Forelimb muscle (tissue), 1 donor: ENCODE data around the gene IRAK1. TPM values are rescaled to one million over a fixed set of nuclear protein-coding genes. Genes with fewer than 3 reads are reported as not detected.
"Not testable (repeated sequence)": the region's sequence is repeated elsewhere in the genome, so short reads cannot be mapped to it uniquely, and the experiment has no call there.

Source experiments
- DNase-seq: peaks from one replicate; pipeline ENCODE4 v3.0.0-alpha.2; 2013; ENCODE audit warnings: low read depth
- polyA plus RNA-seq: library from polyadenylated mRNA; unstranded; fragments of 120-200 nt; gene quantifications from one replicate; pipeline ENCODE4 v1.2.1, GENCODE V29; 2013; ENCODE audit not compliant: insufficient read length

IRAK1 gene
- polyA plus RNA-seq, 1 donor = 46.7 TPM

DNA sequence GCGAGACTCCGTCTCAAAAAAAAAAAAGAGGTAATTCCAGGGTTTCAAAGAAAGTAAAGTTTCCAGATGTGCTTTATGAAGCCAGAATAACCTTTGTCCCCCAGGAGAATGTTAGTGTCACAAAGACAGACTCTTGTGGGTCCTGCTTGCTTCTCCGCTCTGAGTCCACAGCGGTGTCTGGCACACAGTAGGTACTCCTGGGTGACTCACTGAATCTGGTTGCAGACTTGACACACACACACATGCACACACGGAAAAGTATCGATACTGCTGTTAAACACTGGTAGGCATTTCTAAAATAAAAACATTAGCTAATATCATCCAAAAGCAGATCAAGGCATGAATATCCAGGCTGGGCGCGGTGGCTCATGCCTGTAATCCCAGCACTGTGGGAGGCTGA, 24.2 kb downstream of the IRAK1 start:
- no peak for DNase-seq

DNA sequence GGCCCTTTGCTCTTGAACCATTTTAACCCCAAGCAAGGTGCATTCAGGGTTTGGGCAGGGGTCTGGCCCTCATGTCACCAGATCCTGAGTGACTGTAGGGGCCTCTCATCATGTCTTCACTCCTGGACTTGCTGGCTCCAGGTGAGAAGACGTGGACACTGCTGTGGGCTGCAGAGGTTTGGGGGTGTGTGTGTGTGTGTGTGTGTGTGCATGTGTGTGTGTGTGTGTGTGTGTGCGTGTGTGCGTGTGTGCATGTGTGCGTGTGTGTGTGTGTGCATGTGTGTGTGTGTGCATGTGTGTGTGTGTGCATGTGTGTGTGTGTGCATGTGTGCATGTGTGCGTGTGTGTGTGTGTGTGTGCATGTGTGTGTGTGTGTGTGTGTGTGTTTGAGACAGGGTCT, 25.3 kb downstream of the IRAK1 start:
- not testable (repeated sequence) for DNase-seq

DNA sequence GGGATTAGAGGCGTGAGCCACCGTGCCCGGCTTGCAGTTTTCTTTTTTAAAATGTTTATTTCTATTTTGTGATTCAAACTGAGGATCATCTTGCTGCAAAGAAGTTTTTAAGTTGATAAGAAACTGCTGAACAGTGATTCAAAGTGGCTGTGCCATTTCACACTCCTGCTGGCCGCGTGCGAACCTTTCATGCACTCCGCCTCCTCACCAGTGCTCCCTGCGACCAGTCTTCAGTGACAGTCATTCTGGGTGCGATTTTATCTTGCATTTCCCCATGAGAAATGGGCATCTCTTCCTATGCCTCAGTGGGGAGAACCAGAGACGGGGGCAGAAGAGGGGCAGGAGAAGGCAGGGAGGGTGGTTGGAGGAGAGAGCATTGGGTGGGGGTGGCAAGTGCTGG, 25.7 kb downstream of the IRAK1 start:
- DNase-seq = no peak

DNA sequence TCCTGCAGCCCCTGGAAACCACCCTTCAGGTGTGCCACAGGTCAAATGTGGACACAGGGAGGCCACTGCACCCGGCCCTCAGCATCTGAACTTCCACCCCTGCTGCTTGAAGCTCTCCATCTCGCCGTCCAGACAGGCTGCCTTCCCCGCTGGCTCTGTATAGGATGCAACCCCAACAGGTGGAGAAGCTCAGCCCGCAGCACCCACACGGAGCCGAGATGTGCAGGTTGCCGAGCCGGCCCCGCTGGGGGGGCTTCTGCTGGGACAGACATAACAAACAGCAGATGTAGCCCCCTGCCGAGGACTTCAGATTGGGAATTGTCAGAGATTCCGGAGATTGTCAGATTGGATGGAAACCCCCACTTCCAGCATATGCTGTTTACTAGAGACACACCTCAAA, 26.6 kb downstream of the IRAK1 start:
- DNase-seq = no peak

DNA sequence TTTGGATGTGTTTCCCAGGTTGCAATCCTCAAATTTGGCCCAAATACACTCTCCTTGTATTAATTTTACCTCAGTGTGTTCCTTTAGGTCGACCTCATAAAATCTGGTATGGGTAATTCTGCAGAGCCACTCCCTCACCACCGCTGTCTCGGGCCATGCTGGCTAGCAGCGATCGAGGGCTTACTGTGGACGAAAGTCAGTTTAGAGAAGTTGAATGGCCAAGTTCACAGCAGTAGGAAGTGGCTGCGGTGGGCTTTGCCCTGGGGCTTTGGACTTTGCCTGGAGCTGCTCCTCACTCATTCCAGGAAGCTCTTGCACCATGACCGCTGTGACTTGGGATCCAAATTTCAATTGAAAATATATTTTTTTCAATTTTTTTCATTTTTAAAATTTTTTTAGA, 27.5 kb downstream of the IRAK1 start:
- no peak for DNase-seq

DNA sequence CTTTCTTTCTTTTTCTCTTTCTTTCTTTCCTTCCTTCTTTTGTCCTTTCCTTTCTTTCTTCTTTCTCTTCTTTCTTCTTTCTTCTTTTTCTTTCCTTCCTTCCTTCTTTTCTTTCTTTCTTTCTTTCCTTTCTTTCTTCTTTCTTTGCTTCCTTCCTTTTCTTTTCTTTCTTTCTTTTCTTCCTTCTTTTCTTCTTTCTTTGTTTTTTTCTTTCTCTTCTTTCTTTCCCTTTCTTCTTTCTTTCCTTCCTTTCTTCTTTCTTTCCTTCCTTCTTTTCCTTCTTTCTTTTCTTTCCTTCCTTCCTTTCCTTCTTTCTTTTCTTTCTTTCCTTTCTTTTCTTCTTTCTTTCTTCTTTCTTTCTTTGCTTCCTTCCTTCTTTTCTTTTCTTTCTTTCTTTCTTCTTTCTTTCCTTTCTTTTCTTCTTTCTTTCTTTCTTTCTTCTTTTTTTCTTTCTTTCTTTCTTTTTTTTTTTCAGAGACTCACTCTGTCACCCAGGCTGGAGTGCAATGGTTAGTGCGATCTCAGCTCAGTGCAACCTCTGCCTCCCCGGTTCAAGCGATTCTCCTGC, 28.6 kb downstream of the IRAK1 start:
- DNase-seq = no peak

DNA sequence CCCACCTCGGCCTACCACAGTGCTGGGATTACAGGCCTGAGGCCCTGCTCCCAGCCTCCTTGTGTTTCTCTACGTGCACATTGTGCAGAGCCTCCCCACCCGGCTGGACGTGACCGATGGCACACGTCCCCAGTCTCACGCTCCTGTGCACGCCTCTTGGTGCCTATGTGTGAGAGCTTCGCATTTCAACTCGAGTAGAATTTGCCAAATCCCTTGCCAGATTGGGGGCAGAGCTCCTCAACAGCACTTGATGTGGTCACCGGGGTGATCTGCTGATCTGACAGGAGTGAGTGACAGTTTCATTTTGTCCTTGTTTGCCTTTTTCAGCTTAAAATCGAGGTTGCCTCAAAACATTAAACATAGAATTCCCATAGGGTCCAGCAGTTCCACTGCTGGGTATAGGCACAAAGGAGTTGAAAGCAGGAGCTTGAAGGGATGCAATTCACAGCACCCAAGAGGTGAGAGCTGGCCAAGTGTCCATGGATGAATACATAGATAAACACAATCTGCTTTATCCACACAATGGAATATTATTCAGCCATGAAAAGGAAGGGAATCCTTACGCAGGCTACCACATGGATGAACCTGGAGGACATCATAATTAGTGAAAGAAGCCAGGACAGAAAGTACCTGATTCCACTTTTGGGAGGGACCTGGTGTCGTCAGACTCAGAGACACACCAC, 29.6 kb downstream of the IRAK1 start:
- DNase-seq = no peak

DNA sequence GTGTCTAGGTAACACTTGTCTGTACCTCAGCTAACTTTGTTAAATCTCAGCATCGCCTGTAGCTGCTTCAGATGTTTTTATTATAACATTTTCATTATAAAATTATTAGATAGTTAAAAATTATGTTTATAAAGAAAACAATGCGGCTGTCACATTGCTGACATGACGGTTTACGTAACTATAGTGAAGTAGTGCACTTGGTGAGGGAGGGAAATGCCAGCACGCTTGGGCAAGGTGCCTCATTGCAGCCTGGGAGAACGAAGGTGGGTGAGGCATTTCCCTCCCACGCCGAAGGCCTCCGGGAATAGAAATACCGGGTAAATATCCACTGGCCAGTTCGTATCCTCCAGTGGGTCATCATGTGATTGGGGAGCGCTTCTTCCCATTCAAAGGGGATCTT, 31.2 kb downstream of the IRAK1 start:
- DNase-seq = no peak

DNA sequence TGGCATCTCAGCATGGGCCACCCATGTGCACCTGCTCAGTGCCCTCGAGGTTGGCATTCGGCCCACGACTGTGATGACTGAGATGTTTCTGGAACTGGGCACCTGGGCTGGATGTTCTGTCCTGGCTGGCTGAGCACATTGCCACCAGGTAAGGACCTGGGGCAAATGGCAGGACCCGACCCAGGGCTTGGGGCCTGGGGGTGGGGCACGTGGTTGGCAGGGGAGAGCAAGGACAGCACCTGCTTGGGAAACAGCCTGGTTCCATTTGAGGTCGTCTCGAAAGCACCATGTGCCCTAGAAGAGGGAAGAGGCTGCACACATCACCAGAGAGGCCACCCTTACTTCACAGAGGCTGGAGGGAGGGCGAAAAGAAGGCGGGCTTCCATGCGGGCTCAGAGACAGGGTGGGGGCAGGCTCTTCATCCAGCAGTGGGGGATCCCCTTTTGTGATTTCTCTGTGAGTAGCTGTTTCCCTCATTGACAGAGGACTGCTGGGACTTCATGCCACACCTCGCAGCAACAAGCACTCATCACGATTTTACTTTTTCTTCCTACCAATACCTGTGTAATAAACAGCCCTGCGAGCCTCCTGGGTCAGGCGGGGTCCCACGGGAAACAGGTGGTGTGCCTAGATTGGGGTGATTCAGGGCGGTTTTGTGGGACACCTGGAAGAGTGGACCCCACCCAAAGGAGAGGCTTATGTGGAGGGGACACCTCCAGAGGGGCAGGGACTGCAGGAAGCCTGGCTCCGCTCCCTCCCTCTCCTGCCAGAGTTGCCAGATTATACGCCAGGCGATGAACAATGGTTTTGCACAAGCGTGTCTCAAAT, 35.1 kb downstream of the IRAK1 start:
- DNase-seq = no peak

DNA sequence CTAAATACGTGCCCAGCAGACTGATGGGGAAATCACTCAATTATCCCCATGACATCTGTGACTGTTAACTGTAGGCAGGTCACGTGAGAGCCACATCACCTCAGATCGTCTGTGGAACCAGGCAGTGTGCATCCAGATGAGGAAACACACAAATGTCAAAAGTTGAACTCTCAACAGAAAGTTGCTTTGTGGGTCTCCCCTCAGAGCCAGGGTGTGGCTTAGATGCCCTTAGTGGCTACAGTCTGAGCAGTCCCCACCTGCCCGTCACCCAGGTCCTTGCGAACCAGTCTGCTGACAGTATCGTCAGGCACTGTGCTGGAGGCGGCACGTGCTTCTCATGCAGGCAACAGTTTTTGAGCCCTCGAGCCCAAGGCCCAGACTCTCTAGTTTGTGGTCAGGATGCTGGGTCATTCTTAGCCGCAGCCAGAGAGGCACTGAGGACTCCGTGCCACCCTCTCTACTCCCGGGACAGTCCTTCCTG, 36.3 kb downstream of the IRAK1 start:
- no peak for DNase-seq

DNA sequence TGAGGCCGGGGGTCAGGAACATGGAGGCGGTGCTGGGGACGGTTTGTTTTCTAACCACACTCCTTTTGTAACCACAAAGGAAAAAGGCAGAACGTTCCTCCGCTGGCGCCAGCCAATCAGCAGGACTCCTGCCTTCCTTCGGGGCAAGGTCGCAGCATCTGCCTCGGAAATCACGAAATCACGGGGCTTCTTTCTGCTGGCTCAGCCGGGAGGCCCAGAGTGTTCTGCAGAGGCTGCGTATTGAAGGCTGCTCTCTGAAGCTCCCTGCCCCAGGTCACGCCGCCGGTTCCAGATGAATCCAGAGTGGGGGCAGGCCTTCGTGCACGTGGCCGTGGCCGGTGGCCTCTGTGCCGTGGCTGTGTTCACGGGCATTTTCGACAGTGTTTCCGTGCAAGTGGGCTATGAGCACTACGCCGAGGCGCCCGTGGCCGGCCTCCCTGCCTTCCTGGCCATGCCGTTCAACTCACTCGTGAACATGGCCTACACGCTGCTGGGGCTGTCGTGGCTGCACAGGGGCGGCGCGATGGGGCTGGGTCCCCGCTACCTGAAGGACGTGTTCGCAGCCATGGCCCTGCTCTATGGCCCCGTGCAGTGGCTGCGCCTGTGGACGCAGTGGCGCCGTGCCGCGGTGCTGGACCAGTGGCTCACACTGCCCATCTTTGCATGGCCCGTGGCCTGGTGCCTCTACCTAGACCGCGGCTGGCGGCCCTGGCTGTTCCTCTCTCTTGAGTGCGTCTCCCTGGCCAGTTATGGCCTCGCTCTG, 37.8 kb downstream of the IRAK1 start:
- no peak for DNase-seq

DNA sequence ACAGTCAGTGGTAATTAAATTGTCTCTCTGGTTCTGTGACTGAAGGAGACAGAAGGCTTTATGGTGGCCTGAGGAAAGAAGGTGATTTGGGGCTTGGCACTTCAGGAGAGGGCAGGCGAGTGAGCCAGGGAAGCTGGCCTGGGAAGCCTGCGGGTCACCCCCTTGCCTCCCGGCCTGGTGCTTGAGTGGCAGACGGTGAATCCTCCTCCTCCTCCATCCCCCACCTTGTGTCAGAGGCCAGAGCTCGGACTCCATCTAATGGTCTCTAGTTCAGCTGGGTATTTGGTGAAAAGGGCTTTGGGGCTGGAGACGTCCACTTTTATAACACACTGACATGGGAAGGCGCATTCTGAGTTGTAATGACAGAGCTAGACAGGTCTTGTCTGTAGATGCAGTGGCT, 38.5 kb downstream of the IRAK1 start:
- no peak for DNase-seq

DNA sequence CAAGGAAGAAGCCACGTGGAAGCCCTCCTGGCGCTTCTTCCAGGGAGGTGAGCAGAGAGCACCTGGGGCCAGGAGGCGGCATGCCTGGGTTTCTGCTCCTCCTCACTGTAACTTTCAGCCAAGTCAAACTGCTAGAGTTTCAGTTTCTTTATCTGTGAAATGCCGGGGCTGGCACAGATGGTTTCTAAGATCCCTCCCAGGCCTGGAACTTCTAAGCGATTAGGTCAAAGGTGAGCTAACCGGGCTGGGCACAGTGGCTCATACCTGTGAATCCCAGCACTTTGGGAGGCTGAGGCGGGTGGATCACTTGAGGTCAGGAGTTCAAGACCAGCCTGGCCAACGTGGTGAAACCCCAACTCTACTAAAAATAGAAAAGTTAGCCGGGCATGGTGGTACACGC, 39.3 kb downstream of the IRAK1 start:
- not testable (repeated sequence) for DNase-seq

DNA sequence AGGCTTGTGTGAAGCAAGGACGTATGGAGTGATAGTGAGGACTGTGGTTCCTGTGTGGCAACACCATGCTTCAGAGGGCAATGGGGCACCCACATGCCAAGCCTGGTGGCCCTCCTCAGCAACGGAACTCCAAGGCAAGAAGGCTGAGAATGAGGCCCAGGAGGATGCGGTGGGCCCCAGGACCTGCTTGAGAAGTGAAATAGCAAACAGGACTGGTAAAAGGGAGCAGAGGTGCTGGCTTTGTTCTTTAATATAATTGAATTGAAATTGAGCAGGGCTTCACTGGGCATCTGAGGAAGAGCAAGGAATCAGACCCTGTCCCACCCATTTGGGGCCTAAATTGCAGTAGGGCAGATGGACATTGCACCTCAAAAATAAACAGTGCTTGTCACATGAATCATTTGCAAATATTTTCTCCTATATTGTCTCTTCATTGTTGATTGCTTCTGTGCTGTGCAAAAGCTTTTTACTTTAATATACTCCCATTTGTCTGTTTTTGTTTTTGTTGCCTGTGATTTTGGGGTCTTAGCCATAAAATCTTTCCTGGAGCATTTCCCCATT, 44.9 kb downstream of the IRAK1 start:
- no peak for DNase-seq

DNA sequence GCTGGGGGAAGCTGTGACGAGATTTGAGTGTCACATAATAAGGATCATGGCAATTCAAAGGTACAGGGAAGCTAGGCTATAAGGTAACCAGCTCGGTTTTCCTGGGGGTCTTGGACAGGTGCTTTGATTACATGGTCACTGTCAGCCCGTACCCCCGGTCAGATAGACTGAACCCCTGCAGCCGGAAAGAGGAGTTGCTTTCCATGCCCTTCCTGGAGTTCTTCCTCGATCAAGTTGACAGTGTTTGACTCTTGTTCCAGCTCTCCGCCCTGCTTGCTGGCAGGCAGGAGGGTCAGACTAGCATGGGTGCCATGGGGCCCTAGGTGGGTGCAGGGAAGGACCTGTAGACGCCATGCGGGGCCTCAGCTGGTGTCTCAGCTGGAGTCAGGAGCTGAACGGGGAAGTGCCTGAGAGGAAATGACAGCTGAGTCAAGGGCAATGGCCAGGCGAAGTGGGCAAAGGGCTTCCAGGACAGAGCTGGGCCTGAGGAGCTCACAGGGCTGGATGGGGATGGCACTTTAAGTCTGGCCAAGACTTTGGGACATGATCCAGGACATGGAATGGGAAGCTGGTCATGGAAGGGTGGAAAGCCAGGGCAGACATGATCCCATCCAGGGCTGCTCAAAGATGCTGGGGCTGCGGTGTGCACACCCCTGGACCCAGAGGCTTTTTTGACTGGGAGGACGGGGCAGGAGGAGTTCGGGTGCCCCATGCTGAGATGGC, 45.5 kb downstream of the IRAK1 start:
- DNase-seq = no peak

DNA sequence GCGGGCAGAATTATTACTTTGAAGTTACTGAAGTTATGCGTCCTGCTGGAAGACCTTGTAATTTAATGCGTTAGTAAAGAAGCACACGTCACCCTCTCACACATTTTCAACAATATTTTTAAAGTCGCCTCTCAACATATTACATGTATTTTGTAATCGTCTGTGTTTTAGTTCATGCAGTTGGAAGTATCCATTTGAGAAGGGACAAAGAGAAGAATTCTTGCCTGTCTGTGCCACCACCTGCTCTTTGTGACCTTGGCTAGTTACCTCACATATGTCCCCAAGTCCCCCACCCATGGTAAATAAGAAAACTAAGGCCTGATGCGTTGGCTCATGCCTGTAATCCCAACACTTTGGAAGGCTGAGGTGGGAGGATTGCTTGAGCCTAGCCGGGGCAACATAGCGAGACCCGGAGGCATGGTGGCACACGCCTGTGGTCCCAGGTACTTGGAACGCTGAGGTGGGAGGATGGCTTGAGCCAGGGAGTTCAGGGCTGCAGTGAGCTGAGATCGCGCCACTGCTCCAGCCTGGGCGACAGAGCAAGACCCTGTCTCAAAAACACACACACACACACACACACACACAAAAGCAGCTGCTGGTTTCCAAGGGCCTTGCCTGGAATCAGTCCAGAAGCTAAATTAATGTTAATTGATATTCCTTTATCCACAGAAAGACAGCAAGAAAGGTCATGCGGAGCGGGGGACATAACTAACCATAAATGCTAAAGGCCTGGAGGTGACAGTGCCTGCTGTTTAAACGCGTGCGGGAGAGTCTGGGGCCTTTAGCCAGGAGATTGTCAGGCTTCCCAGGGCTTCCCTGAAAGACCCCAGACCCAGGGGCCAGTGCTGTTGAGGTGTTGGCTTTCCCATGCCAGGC, 46.3 kb downstream of the IRAK1 start:
- no peak for DNase-seq

DNA sequence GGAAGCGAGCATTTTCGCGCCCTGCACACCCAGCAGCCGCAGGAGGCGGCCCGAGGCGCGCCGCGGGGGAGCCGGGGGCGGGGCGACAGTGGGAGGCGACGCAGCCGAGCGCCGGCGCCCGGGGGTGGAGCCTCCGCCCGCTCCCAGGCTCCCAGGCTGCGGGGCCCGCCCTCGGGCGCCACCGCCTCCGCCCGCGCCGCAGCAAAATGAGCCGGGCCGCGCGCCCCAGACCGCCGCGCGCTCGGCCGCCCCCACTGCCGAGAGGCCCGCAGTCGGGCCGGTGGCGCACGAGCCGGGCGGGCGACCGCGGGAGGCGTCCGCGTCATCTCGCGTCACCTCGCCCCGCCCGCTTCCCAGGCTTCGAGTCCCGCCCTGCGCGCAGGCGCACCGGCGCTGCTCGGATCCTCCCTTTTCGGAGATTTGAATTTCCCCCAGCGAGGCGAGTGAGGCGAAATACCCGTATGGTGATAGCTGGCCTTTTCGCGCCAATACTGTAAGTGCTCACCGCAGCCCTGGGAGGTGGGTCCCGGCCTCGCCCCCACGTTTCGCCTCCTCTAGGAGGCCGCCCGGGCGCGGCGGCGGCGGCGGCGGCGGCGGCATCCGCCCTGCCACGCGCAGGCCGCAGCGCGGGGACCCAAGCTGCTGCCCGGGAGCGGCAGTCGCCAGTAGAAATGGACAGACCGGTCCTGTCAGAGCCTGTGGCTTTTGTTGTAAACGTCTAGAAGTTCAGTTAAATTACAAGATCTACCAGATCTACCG, 47.2 kb downstream of the IRAK1 start, which contains the start of gene TMEM187:
Gene TMEM187 (plus strand): TSS at position 387 of the 759 bp plus-strand sequence. CDS start 9,309 bp downstream, outside the sequence.
- peak; percentile 74 for DNase-seq

DNA sequence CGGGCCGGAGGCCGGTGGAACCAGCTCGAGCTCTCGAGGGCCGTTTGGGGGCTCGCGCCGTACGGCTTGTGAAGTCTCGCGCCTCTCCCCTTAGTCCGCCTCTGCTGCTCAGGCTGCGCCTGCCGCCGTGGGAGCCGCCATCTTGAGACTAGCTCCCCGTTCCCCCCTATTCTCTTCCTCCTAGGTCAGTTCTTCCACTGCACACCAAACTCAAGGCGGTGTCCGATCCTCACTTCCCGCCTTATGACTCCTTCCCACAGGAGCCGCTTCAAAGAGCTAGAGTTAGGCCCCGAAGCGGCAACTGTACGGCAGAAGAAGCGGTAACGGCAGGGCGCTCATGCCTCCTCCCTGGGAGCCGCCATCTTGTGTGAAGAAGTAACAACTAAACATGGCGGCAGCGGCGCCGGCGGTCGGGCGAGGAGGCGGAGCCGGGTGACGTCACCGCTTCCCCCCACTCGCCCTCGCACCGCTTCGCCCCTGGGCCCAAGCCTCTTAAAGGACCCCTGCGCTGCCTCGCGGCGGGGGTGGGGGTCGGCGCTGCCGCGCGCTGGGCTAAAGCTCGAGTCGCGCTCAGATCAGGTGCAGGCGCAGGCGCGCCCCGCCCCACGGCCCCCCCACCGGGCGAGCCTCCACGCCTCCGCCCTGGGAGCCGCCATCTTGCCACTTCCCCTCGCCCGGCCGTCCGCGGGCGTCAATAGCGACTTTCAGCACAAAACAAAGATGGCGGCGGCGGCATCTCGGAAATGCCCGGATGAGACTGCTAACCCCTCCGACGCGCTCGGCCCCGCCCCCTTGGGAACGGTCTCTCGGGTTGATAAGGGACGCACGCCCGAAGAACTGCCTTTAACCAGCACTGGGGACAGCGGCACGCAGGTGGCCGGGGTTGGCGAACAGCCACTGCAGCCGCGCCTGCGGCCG, 48.0 kb downstream of the IRAK1 start, which contains the start of gene HCFC1:
Gene HCFC1 (minus strand): TSS at position 369 of the 918 bp plus-strand sequence. CDS start 978 bp downstream, outside the sequence.
- peak; percentile 78 for DNase-seq
